Measurements from ENCODE around the gene PTRH2. TPM values are rescaled to one million over a fixed set of nuclear protein-coding genes. Genes with fewer than 3 reads are reported as not detected.
"Not testable (repeated sequence)": the region's sequence is repeated elsewhere in the genome, so short reads cannot be mapped to it uniquely, and the experiment has no call there.

The PTRH2 gene
- polyA plus RNA-seq, result 10 to 100 TPM; 30.9 to 32.2 TPM

GRCh38 chr17:59707149-59707970 lies at the start of gene PTRH2, which contains the start of gene VMP1:
Gene PTRH2, minus strand, starts transcription at chr17:59707430. Its CDS starts 9,452 bp downstream, at chr17:59697978.
Gene VMP1, plus strand, starts transcription at chr17:59707654. Its CDS starts 23,793 bp downstream, at chr17:59731447.
- H3K4me3 ChIP-seq (ENCODE audit: low read depth in 1 of 2, low read length in 2 of 2), result peak within 1 kb of the TSS; percentile 86 to 88
- WGBS, 2 donors, result 0% methylated on average over 45 of the region's 45 CpGs
- peak within 1 kb of the TSS; percentile 96 to 98 for H3K27ac ChIP-seq (ENCODE audit: low read depth in 2 of 2, low read length in 1 of 2)
- no peaks in the 10 kb centered on the region for H3K9me3 ChIP-seq (ENCODE audit: control insufficient read depth in 2 of 2, insufficient read depth in 1 of 2, low read depth in 1 of 2, low read length in 1 of 2)
- H3K4me1 ChIP-seq (ENCODE audit: control insufficient read depth in 2 of 2, insufficient read depth in 2 of 2, low read length in 1 of 2), result no peaks in the 10 kb centered on the region
- H3K36me3 ChIP-seq (ENCODE audit: control insufficient read depth in 2 of 2, insufficient read depth in 2 of 2, low read length in 1 of 2), result peaks cover 0 to under 1% of the 10 kb centered on the region in 2 donors
- H3K27me3 ChIP-seq (ENCODE audit: control insufficient read depth in 1 of 2, insufficient read depth in 2 of 2, low read length in 2 of 2), result no peaks in the 10 kb centered on the region

GRCh38 chr17:59756236-59756818 lies 49.1 kb upstream of the PTRH2 start:
- H3K4me1 ChIP-seq (ENCODE audit: control insufficient read depth in 2 of 2, insufficient read depth in 2 of 2, low read length in 1 of 2), result no peaks in the 10 kb centered on the region
- no peak overlapping the region for H3K4me3 ChIP-seq (ENCODE audit: low read depth in 1 of 2, low read length in 2 of 2)
- H3K36me3 ChIP-seq (ENCODE audit: control insufficient read depth in 2 of 2, insufficient read depth in 2 of 2, low read length in 1 of 2), result no peaks in the 10 kb centered on the region
- WGBS, 2 donors, result 39 to 49% methylated on average over 3 of the region's 3 CpGs
- no peaks in the 10 kb centered on the region for H3K27me3 ChIP-seq (ENCODE audit: control insufficient read depth in 1 of 2, insufficient read depth in 2 of 2, low read length in 2 of 2)
- H3K27ac ChIP-seq (ENCODE audit: low read depth in 2 of 2, low read length in 1 of 2), result no peak overlapping the region
- H3K9me3 ChIP-seq (ENCODE audit: control insufficient read depth in 2 of 2, insufficient read depth in 1 of 2, low read depth in 1 of 2, low read length in 1 of 2), result no peaks in the 10 kb centered on the region

- H3K4me1 ChIP-seq (ENCODE audit: control insufficient read depth in 2 of 2, insufficient read depth in 2 of 2, low read length in 1 of 2); H3K9me3 ChIP-seq (ENCODE audit: control insufficient read depth in 2 of 2, insufficient read depth in 1 of 2, low read depth in 1 of 2, low read length in 1 of 2); H3K36me3 ChIP-seq (ENCODE audit: control insufficient read depth in 2 of 2, insufficient read depth in 2 of 2, low read length in 1 of 2); H3K4me3 ChIP-seq (ENCODE audit: low read depth in 1 of 2, low read length in 2 of 2); H3K27me3 ChIP-seq (ENCODE audit: control insufficient read depth in 1 of 2, insufficient read depth in 2 of 2, low read length in 2 of 2): not testable (repeated sequence)
- H3K27ac ChIP-seq (ENCODE audit: low read depth in 2 of 2, low read length in 1 of 2), result peak overlapping the region in 1 of 2 donors; percentile 31
- WGBS, 2 donors, result 87 to 92% methylated on average over 12 of the region's 12 CpGs
Observed at GRCh38 chr17:59755069-59755468, 47.8 kb upstream of the PTRH2 start.

- H3K9me3 ChIP-seq (ENCODE audit: control insufficient read depth in 2 of 2, insufficient read depth in 1 of 2, low read depth in 1 of 2, low read length in 1 of 2), result no peaks in the 10 kb centered on the region
- H3K4me1 ChIP-seq (ENCODE audit: control insufficient read depth in 2 of 2, insufficient read depth in 2 of 2, low read length in 1 of 2), result no peaks in the 10 kb centered on the region
- H3K27ac ChIP-seq (ENCODE audit: low read depth in 2 of 2, low read length in 1 of 2), result no peak overlapping the region
- H3K4me3 ChIP-seq (ENCODE audit: low read depth in 1 of 2, low read length in 2 of 2), result no peak overlapping the region
- no peaks in the 10 kb centered on the region for H3K36me3 ChIP-seq (ENCODE audit: control insufficient read depth in 2 of 2, insufficient read depth in 2 of 2, low read length in 1 of 2)
- no peaks in the 10 kb centered on the region for H3K27me3 ChIP-seq (ENCODE audit: control insufficient read depth in 1 of 2, insufficient read depth in 2 of 2, low read length in 2 of 2)
Observed at GRCh38 chr17:59754552-59754951, 47.3 kb upstream of the PTRH2 start.

GRCh38 chr17:59753522-59754467 lies 46.6 kb upstream of the PTRH2 start:
- H3K27me3 ChIP-seq (ENCODE audit: control insufficient read depth in 1 of 2, insufficient read depth in 2 of 2, low read length in 2 of 2), result no peaks in the 10 kb centered on the region
- H3K4me3 ChIP-seq (ENCODE audit: low read depth in 1 of 2, low read length in 2 of 2), result no peak overlapping the region
- no peaks in the 10 kb centered on the region for H3K4me1 ChIP-seq (ENCODE audit: control insufficient read depth in 2 of 2, insufficient read depth in 2 of 2, low read length in 1 of 2)
- 20 to 27% methylated on average over 3 of the region's 3 CpGs for WGBS, 2 donors
- H3K36me3 ChIP-seq (ENCODE audit: control insufficient read depth in 2 of 2, insufficient read depth in 2 of 2, low read length in 1 of 2), result no peaks in the 10 kb centered on the region
- H3K27ac ChIP-seq (ENCODE audit: low read depth in 2 of 2, low read length in 1 of 2), result no peak overlapping the region
- H3K9me3 ChIP-seq (ENCODE audit: control insufficient read depth in 2 of 2, insufficient read depth in 1 of 2, low read depth in 1 of 2, low read length in 1 of 2), result no peaks in the 10 kb centered on the region

GRCh38 chr17:59752922-59753321 lies 45.7 kb upstream of the PTRH2 start:
- H3K27me3 ChIP-seq (ENCODE audit: control insufficient read depth in 1 of 2, insufficient read depth in 2 of 2, low read length in 2 of 2), result no peaks in the 10 kb centered on the region
- 79 to 81% methylated on average over 7 of the region's 7 CpGs for WGBS, 2 donors
- peak overlapping the region in 1 of 2 donors; percentile 9 for H3K27ac ChIP-seq (ENCODE audit: low read depth in 2 of 2, low read length in 1 of 2)
- H3K36me3 ChIP-seq (ENCODE audit: control insufficient read depth in 2 of 2, insufficient read depth in 2 of 2, low read length in 1 of 2), result no peaks in the 10 kb centered on the region
- no peaks in the 10 kb centered on the region for H3K4me1 ChIP-seq (ENCODE audit: control insufficient read depth in 2 of 2, insufficient read depth in 2 of 2, low read length in 1 of 2)
- no peaks in the 10 kb centered on the region for H3K9me3 ChIP-seq (ENCODE audit: control insufficient read depth in 2 of 2, insufficient read depth in 1 of 2, low read depth in 1 of 2, low read length in 1 of 2)
- no peak overlapping the region for H3K4me3 ChIP-seq (ENCODE audit: low read depth in 1 of 2, low read length in 2 of 2)

- no peaks in the 10 kb centered on the region for H3K4me1 ChIP-seq (ENCODE audit: control insufficient read depth in 2 of 2, insufficient read depth in 2 of 2, low read length in 1 of 2)
- H3K9me3 ChIP-seq (ENCODE audit: control insufficient read depth in 2 of 2, insufficient read depth in 1 of 2, low read depth in 1 of 2, low read length in 1 of 2), result no peaks in the 10 kb centered on the region
- H3K27me3 ChIP-seq (ENCODE audit: control insufficient read depth in 1 of 2, insufficient read depth in 2 of 2, low read length in 2 of 2), result no peaks in the 10 kb centered on the region
- H3K27ac ChIP-seq (ENCODE audit: low read depth in 2 of 2, low read length in 1 of 2), result no peak overlapping the region
- no peaks in the 10 kb centered on the region for H3K36me3 ChIP-seq (ENCODE audit: control insufficient read depth in 2 of 2, insufficient read depth in 2 of 2, low read length in 1 of 2)
- H3K4me3 ChIP-seq (ENCODE audit: low read depth in 1 of 2, low read length in 2 of 2), result no peak overlapping the region
Observed at GRCh38 chr17:59752446-59752845, 45.2 kb upstream of the PTRH2 start.

GRCh38 chr17:59751955-59752413 lies 44.8 kb upstream of the PTRH2 start:
- H3K4me3 ChIP-seq (ENCODE audit: low read depth in 1 of 2, low read length in 2 of 2), result no peak overlapping the region
- H3K27ac ChIP-seq (ENCODE audit: low read depth in 2 of 2, low read length in 1 of 2), result no peak overlapping the region
- no peaks in the 10 kb centered on the region for H3K27me3 ChIP-seq (ENCODE audit: control insufficient read depth in 1 of 2, insufficient read depth in 2 of 2, low read length in 2 of 2)
- no peaks in the 10 kb centered on the region for H3K36me3 ChIP-seq (ENCODE audit: control insufficient read depth in 2 of 2, insufficient read depth in 2 of 2, low read length in 1 of 2)
- WGBS, 2 donors, result 83 to 86% methylated on average over 11 of the region's 11 CpGs
- no peaks in the 10 kb centered on the region for H3K4me1 ChIP-seq (ENCODE audit: control insufficient read depth in 2 of 2, insufficient read depth in 2 of 2, low read length in 1 of 2)
- no peaks in the 10 kb centered on the region for H3K9me3 ChIP-seq (ENCODE audit: control insufficient read depth in 2 of 2, insufficient read depth in 1 of 2, low read depth in 1 of 2, low read length in 1 of 2)

- no peak overlapping the region for H3K4me3 ChIP-seq (ENCODE audit: low read depth in 1 of 2, low read length in 2 of 2)
- no peaks in the 10 kb centered on the region for H3K27me3 ChIP-seq (ENCODE audit: control insufficient read depth in 1 of 2, insufficient read depth in 2 of 2, low read length in 2 of 2)
- H3K9me3 ChIP-seq (ENCODE audit: control insufficient read depth in 2 of 2, insufficient read depth in 1 of 2, low read depth in 1 of 2, low read length in 1 of 2), result no peaks in the 10 kb centered on the region
- 95 to 98% methylated on average over 1 of the region's 1 CpG for WGBS, 2 donors
- no peaks in the 10 kb centered on the region for H3K36me3 ChIP-seq (ENCODE audit: control insufficient read depth in 2 of 2, insufficient read depth in 2 of 2, low read length in 1 of 2)
- H3K4me1 ChIP-seq (ENCODE audit: control insufficient read depth in 2 of 2, insufficient read depth in 2 of 2, low read length in 1 of 2), result no peaks in the 10 kb centered on the region
- H3K27ac ChIP-seq (ENCODE audit: low read depth in 2 of 2, low read length in 1 of 2), result no peak overlapping the region
Observed at GRCh38 chr17:59748591-59748990, 41.4 kb upstream of the PTRH2 start.
